ENCODE measurements around the gene DNMT3B. TPM values are rescaled to one million over a fixed set of nuclear protein-coding genes. Genes with fewer than 3 reads are reported as not detected.

Gene DNMT3B
- total RNA-seq, 1 experiment from 2014 or later, result 7.3 TPM

DNA sequence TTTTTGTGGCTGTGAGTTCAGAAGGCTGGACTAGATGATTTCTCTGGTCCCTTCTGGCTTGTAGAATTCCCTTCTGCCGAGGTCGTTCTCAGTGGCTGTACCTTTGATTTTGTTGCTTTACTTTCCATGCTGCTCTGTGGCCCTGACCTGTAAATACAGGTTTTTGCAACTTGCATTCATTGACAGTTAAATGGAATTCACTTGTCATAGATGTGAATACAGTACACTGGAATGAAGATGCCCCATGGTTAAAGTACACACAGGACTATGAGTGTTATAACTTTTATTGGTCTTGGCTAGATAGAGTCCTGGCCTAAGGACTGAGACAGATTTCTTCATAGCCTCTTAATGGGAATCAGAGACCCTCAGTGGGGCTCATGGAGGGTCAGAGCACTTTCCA is 83.6 kb downstream of the DNMT3B start:
- H2AFZ ChIP-seq (ENCODE audit: low read length), result no peak overlapping the region
- H3K36me3 ChIP-seq (ENCODE audit: low read depth, low read length), result peaks cover 65% of the 10 kb centered on the region
- no peak overlapping the region for H3K4me3 ChIP-seq (ENCODE audit: low read length)
- H3K4me2 ChIP-seq (ENCODE audit: low read length), result no peak overlapping the region
- H3K9me3 ChIP-seq (ENCODE audit: low read length), result no peaks in the 10 kb centered on the region
- BruUV-seq (replicated peaks), result no TSS peak
- DNase-seq, result no peak
- no peaks in the 10 kb centered on the region for H3K9me2 ChIP-seq (replicated peaks; ENCODE audit: low read length)
- peaks cover 20% of the 10 kb centered on the region; the same call in 1 of the 2 replicates for H4K20me1 ChIP-seq (ENCODE audit: low read length)
- intact Hi-C loops (cut with micrococcal nuclease), result no loop called here
- H3K9ac ChIP-seq (ENCODE audit: low read length), result no peak overlapping the region
- H3F3A ChIP-seq (ENCODE audit: low read length, unreplicated experiment), result no peaks in the 10 kb centered on the region
- ATAC-seq, result peak; percentile 65
- H3K4me1 ChIP-seq (ENCODE audit: insufficient read depth, low read length), result no peaks in the 10 kb centered on the region
- no peak for TF ChIP-seq EZH2phosphoT487 (IDR thresholded peaks at IDR 0.05; ENCODE audit: borderline replicate concordance, low read length)
- TF ChIP-seq, protein P1, sequence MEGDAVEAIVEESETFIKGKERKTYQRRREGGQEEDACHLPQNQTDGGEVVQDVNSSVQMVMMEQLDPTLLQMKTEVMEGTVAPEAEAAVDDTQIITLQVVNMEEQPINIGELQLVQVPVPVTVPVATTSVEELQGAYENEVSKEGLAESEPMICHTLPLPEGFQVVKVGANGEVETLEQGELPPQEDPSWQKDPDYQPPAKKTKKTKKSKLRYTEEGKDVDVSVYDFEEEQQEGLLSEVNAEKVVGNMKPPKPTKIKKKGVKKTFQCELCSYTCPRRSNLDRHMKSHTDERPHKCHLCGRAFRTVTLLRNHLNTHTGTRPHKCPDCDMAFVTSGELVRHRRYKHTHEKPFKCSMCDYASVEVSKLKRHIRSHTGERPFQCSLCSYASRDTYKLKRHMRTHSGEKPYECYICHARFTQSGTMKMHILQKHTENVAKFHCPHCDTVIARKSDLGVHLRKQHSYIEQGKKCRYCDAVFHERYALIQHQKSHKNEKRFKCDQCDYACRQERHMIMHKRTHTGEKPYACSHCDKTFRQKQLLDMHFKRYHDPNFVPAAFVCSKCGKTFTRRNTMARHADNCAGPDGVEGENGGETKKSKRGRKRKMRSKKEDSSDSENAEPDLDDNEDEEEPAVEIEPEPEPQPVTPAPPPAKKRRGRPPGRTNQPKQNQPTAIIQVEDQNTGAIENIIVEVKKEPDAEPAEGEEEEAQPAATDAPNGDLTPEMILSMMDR (conservative IDR thresholded peaks at IDR 0.05; ENCODE audit: low read depth, low read length), result no peak
- no peak for TF ChIP-seq EZH2 (IDR thresholded peaks at IDR 0.05; ENCODE audit: low read length, unreplicated experiment)
- POLR2A ChIA-PET (ENCODE audit: unreplicated experiment), result no interaction called here
- H3K27me3 ChIP-seq (ENCODE audit: low read length), result no peaks in the 10 kb centered on the region
- peaks cover 35% of the 10 kb centered on the region for H3K79me2 ChIP-seq (ENCODE audit: low read length)
- H3K27ac ChIP-seq (ENCODE audit: low read length), result no peak overlapping the region
- CTCF ChIA-PET, result no interaction called here

- no peaks in the 10 kb centered on the region for H3K4me1 ChIP-seq (ENCODE audit: insufficient read depth, low read length)
- no peak overlapping the region for H3K9ac ChIP-seq (ENCODE audit: low read length)
- ChIA-PET POLR2A (ENCODE audit: unreplicated experiment) (no interaction called here), CTCF (no interaction called here)
- no peak overlapping the region for H3K27ac ChIP-seq (ENCODE audit: low read length)
- H3K27me3 ChIP-seq (ENCODE audit: low read length), result no peaks in the 10 kb centered on the region
- H3F3A ChIP-seq (ENCODE audit: low read length, unreplicated experiment), result no peaks in the 10 kb centered on the region
- peaks cover 20% of the 10 kb centered on the region; the same call in 1 of the 2 replicates for H4K20me1 ChIP-seq (ENCODE audit: low read length)
- H3K4me2 ChIP-seq (ENCODE audit: low read length), result no peak overlapping the region
- intact Hi-C loops (cut with micrococcal nuclease), result no loop called here
- no TSS peak for BruUV-seq (replicated peaks)
- H3K9me3 ChIP-seq (ENCODE audit: low read length), result no peaks in the 10 kb centered on the region
- H3K79me2 ChIP-seq (ENCODE audit: low read length), result peaks cover 27% of the 10 kb centered on the region
- no peak for ATAC-seq
- H3K4me3 ChIP-seq (ENCODE audit: low read length), result no peak overlapping the region
- H3K9me2 ChIP-seq (replicated peaks; ENCODE audit: low read length), result no peaks in the 10 kb centered on the region
- no peak overlapping the region for H2AFZ ChIP-seq (ENCODE audit: low read length)
- TF ChIP-seq, protein P1 (conservative IDR thresholded peaks at IDR 0.05; ENCODE audit: low read depth, low read length), result no peak
- no peak for TF ChIP-seq EZH2 (IDR thresholded peaks at IDR 0.05; ENCODE audit: low read length, unreplicated experiment)
- TF ChIP-seq EZH2phosphoT487 (IDR thresholded peaks at IDR 0.05; ENCODE audit: borderline replicate concordance, low read length), result no peak
- no peak for DNase-seq
- peaks cover 67% of the 10 kb centered on the region for H3K36me3 ChIP-seq (ENCODE audit: low read depth, low read length)
Observed at GRCh38 chr20:32846852-32847251, 84.7 kb downstream of the DNMT3B start.

- BruUV-seq (replicated peaks), result no TSS peak
- peaks cover 60% of the 10 kb centered on the region for H3K36me3 ChIP-seq (ENCODE audit: low read depth, low read length)
- no peak overlapping the region for H3K4me2 ChIP-seq (ENCODE audit: low read length)
- no peaks in the 10 kb centered on the region for H3K27me3 ChIP-seq (ENCODE audit: low read length)
- no peaks in the 10 kb centered on the region for H3K9me3 ChIP-seq (ENCODE audit: low read length)
- H2AFZ ChIP-seq (ENCODE audit: low read length), result no peak overlapping the region
- no peak for TF ChIP-seq EZH2phosphoT487 (IDR thresholded peaks at IDR 0.05; ENCODE audit: borderline replicate concordance, low read length)
- no peak for TF ChIP-seq EZH2 (IDR thresholded peaks at IDR 0.05; ENCODE audit: low read length, unreplicated experiment)
- TF ChIP-seq, protein P1 (conservative IDR thresholded peaks at IDR 0.05; ENCODE audit: low read depth, low read length), result no peak
- intact Hi-C loops (cut with micrococcal nuclease), result no loop called here
- DNase-seq (no peak), ATAC-seq (no peak)
- H3K79me2 ChIP-seq (ENCODE audit: low read length), result peaks cover 19% of the 10 kb centered on the region
- H3K27ac ChIP-seq (ENCODE audit: low read length), result no peak overlapping the region
- H3F3A ChIP-seq (ENCODE audit: low read length, unreplicated experiment), result no peaks in the 10 kb centered on the region
- H3K9me2 ChIP-seq (replicated peaks; ENCODE audit: low read length), result no peaks in the 10 kb centered on the region
- H3K4me3 ChIP-seq (ENCODE audit: low read length), result no peak overlapping the region
- no peaks in the 10 kb centered on the region for H3K4me1 ChIP-seq (ENCODE audit: insufficient read depth, low read length)
- ChIA-PET CTCF (no interaction called here), POLR2A (ENCODE audit: unreplicated experiment) (no interaction called here)
- H3K9ac ChIP-seq (ENCODE audit: low read length), result no peak overlapping the region
- peaks cover 20% of the 10 kb centered on the region; the same call in 1 of the 2 replicates for H4K20me1 ChIP-seq (ENCODE audit: low read length)
Observed at GRCh38 chr20:32847964-32848363, 85.8 kb downstream of the DNMT3B start.
